Right lobe of liver (tissue), 6 donors: ENCODE results near the gene UQCRC2. TPM values are rescaled to one million over a fixed set of nuclear protein-coding genes. Genes with fewer than 3 reads are reported as not detected.

Source experiments
- ATAC-seq, 4 donors: fragments of 200-7000 bp; cut with Tn5 transposase; one replicate each; pipeline ENCODE4 v1.9.1; 2020; ENCODE audit warnings: mild to moderate bottlenecking in 4 of 4, moderate library complexity in 4 of 4
- DNase-seq, 3 donors: peaks; one replicate each; pipeline ENCODE4 v3.0.0-alpha.2; 2020
- H3K27ac ChIP-seq, 3 donors: fragments of 200-600 bp; one replicate each; pipeline ENCODE4 v1.8.0; 2022
- H3K27me3 ChIP-seq, 2 donors: fragments of 200-600 bp; one replicate each; pipeline ENCODE4 v1.8.0; 2022
- H3K36me3 ChIP-seq, 4 donors: fragments of 200-600 bp; sonication (generic) in 1 of 4; one replicate each; pipeline versions ENCODE4 v1.5.1 to v1.8.0; 2017 to 2022; ENCODE audit warnings: control low read depth in 1 of 4
- H3K4me1 ChIP-seq, 4 donors: fragments of 200-600 bp; sonication (generic) in 1 of 4; one replicate each; pipeline versions ENCODE4 v1.5.1 to v1.8.0; 2017 to 2022; ENCODE audit warnings: control low read depth in 1 of 4
- H3K4me3 ChIP-seq, 3 donors: fragments of 200-600 bp; one replicate each; pipeline ENCODE4 v1.8.0; 2022
- H3K9me3 ChIP-seq, 4 donors: fragments of 200-600 bp; sonication (generic) in 1 of 4; one replicate each; pipeline versions ENCODE4 v1.5.1 to v1.8.0; 2017 to 2022; ENCODE audit warnings: control low read depth in 1 of 4
- CTCF ChIP-seq, 4 donors: fragments of 200-600 bp in 3 of 4; fragments of 450-650 bp in 1 of 4; IDR thresholded peaks; one replicate each; pipeline versions ENCODE4 v1.5.1 to v1.8.0; 2016 to 2022; ENCODE audit warnings: antibody characterized with exemption in 4 of 4, mild to moderate bottlenecking in 2 of 4
- POLR2A ChIP-seq: fragments of 450-650 bp; IDR thresholded peaks from one replicate; pipeline ENCODE4 v1.6.1; 2017; ENCODE audit warnings: antibody characterized with exemption, mild to moderate bottlenecking
- WGBS: methylation state at CpG from one replicate; pipeline ENCODE4 v1.1.6; 2018; ENCODE audit warnings: low coverage, low lambda C conversion rate; ENCODE audit not compliant: insufficient coverage; ENCODE audit errors: missing lambda C conversion rate; 5-methylcytosine and 5-hydroxymethylcytosine counted together
- intact Hi-C, 2 donors: fragments of 100-400 bp; cut with DNase I; formaldehyde crosslinking; loops; one replicate each; pipeline versions ENCODE4 v1.11.2 to v1.14.1; 2022
- total RNA-seq, 6 experiments: library from RNA; depleted of rRNA in 2 of 6; stranded (reverse); fragments of >200 nt in 2 of 6; fragmentation: NEBNext Ultra II Directional in 3 of 6; extraction: Animal tissue kit (Norgen Biotek cat#: 25700) in 3 of 6; gene quantifications; one replicate each; pipeline versions ENCODE4 v1.1.0 to v1.2.4, GENCODE V29; 2016 to 2023
- donor health status: DM: no; HTN: yes; CAD: no.
- donor health status: DM: no; HTN: no; CAD: no.
- donor health status: DM: no; HTN: no; CAD: no.
- donor health status: DM: no; HTN: yes; CAD: no.
- donor health status: DM: no; HTN: yes; CAD: no.

UQCRC2 gene
- total RNA-seq, 6 experiments from 2014 or later, result 128 to 214 (median 169) TPM

GRCh38 chr16:22008215-22009059 lies 55.3 kb downstream of the UQCRC2 start:
- TF ChIP-seq POLR2A (no peak), CTCF (IDR thresholded peaks at IDR 0.05) (no peak)
- peak in 2 of 3 donors; percentile 43 to 59 for DNase-seq
- Histone ChIP-seq H3K27me3 (no peaks in the 10 kb centered on the region), H3K4me1 (peaks cover 0 to 36% (median 5%) of the 10 kb centered on the region in 4 donors), H3K27ac (peak overlapping the region in 2 of 3 donors; percentile 37 to 84), H3K4me3 (peak overlapping the region; percentile 77 to 98 (median 80)), H3K36me3 (no peaks in the 10 kb centered on the region), H3K9me3 (no peaks in the 10 kb centered on the region)
- 0% methylated on average over 30 of the region's 65 CpGs for WGBS
- ATAC-seq, result peak in 2 of 4 donors; percentile 2 to 24
- intact Hi-C loops, result loop anchor here (5.0 to 10.0 kb wide), 2 partner anchors 176 to 179 kb away; no protein-coding TSS in a partner anchor

GRCh38 chr16:22010902-22011301 lies 57.7 kb downstream of the UQCRC2 start:
- WGBS, result 30% methylated on average over 5 of the region's 5 CpGs
- Histone ChIP-seq H3K27me3 (no peaks in the 10 kb centered on the region), H3K27ac (no peak overlapping the region), H3K4me3 (no peak overlapping the region), H3K9me3 (no peaks in the 10 kb centered on the region), H3K36me3 (no peaks in the 10 kb centered on the region), H3K4me1 (peaks cover 0 to 58% (median 11%) of the 10 kb centered on the region in 4 donors)
- DNase-seq (no peak), ATAC-seq (no peak)
- TF ChIP-seq POLR2A (no peak), CTCF (IDR thresholded peaks at IDR 0.05) (no peak)
- intact Hi-C loops, result no loop called here

GRCh38 chr16:22012241-22012640 lies 59.1 kb downstream of the UQCRC2 start:
- no peaks in the 10 kb centered on the region for H3K27me3 ChIP-seq
- no peak for DNase-seq
- peaks cover 0 to 62% (median 9%) of the 10 kb centered on the region in 4 donors for H3K4me1 ChIP-seq
- H3K9me3 ChIP-seq, result no peaks in the 10 kb centered on the region
- H3K27ac ChIP-seq, result no peak overlapping the region
- no peak overlapping the region for H3K4me3 ChIP-seq
- no peak for ATAC-seq
- no peak for TF ChIP-seq POLR2A
- no peak for TF ChIP-seq CTCF (IDR thresholded peaks at IDR 0.05)
- intact Hi-C loops, result no loop called here
- WGBS, result 44% methylated on average over 2 of the region's 2 CpGs
- no peaks in the 10 kb centered on the region for H3K36me3 ChIP-seq

- ATAC-seq, result no peak
- 81% methylated on average over 4 of the region's 4 CpGs for WGBS
- intact Hi-C loops, result no loop called here
- DNase-seq, result no peak
- Histone ChIP-seq H3K4me1 (peaks cover 0 to 70% (median 9%) of the 10 kb centered on the region in 4 donors), H3K4me3 (no peak overlapping the region), H3K36me3 (no peaks in the 10 kb centered on the region), H3K27me3 (no peaks in the 10 kb centered on the region), H3K9me3 (no peaks in the 10 kb centered on the region), H3K27ac (peak overlapping the region in 1 of 3 donors; percentile 66)
- TF ChIP-seq CTCF (IDR thresholded peaks at IDR 0.05), result no peak
- no peak for TF ChIP-seq POLR2A
Measured at GRCh38 chr16:22013486-22013885, 60.3 kb downstream of the UQCRC2 start.
